Measurements from ENCODE around the gene SPATA32.

DNA sequence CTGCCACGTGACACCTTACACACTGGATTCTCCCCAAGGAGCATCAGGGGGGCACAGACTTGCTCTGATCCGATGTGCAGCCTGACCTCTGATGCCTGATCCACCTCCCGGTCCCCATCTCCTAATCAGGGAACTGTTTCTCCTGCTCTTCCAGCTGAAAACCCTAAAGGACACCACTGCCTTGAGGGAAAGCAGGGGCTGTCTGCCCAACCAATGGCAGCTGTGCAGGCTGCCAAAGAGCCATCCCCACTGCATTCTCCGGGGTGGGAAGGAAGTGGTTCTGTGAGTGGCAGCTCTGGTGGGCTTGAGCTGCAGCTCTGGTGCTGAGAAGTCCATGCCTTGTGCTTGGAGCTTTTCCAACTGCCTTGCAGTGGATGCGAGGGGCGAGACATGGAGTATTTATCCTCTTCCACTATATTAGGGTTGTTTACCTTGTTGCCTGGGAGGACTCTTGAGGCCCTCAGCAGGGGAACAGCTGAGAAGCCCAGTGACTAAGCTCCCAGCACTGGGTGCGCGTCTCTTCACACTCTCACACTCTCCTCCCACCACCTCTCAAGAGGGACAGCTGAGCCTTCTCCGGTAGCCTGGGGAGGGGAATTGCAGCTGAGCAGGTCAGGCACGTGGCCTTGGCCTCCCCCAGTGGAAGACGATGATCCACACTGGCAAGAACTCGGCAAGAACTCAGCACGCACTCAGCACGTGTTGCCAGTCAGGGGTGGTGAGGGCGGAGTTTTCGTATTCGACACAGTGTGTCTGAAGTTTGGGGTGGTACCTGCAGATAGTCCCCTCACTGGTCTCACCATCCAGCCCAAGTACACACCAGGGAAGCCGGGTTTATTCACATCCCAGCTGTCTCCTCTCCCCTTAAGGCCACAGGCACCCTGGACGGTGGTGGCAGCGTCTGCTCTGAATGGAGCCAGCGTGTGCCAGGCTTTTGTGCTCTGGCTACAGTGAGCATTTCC is 21.1 kb upstream of the SPATA32 start:
- TF ChIP-seq, protein P1, sequence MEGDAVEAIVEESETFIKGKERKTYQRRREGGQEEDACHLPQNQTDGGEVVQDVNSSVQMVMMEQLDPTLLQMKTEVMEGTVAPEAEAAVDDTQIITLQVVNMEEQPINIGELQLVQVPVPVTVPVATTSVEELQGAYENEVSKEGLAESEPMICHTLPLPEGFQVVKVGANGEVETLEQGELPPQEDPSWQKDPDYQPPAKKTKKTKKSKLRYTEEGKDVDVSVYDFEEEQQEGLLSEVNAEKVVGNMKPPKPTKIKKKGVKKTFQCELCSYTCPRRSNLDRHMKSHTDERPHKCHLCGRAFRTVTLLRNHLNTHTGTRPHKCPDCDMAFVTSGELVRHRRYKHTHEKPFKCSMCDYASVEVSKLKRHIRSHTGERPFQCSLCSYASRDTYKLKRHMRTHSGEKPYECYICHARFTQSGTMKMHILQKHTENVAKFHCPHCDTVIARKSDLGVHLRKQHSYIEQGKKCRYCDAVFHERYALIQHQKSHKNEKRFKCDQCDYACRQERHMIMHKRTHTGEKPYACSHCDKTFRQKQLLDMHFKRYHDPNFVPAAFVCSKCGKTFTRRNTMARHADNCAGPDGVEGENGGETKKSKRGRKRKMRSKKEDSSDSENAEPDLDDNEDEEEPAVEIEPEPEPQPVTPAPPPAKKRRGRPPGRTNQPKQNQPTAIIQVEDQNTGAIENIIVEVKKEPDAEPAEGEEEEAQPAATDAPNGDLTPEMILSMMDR (IDR thresholded peaks at IDR 0.05; ENCODE audit: low read depth, low read length, poor library complexity, severe bottlenecking) = no peak
- no peak for TF ChIP-seq EZH2phosphoT487 (IDR thresholded peaks at IDR 0.05; ENCODE audit: borderline replicate concordance, low read length)

All from DOHH2 (cell line).